DMS79 treated with DMSO at 0.1 percent for 48 hours (cell line): ENCODE data around the gene NEMF.
"Not testable (repeated sequence)": the region's sequence is repeated elsewhere in the genome, so short reads cannot be mapped to it uniquely, and the experiment has no call there.

Experiments used
- DNase-seq: peaks from one replicate; lab custom pipeline; 2025; lab: John Stamatoyannopoulos, UW

The NEMF gene

GRCh38 chr14:49746476-49746875, 106.1 kb downstream of the NEMF start:
- not testable (repeated sequence) for DNase-seq

GRCh38 chr14:49745191-49745590, 107.4 kb downstream of the NEMF start:
- peak; percentile 64 for DNase-seq

- not testable (repeated sequence) for DNase-seq
Measured at GRCh38 chr14:49735669-49736068, 116.9 kb downstream of the NEMF start.

GRCh38 chr14:49733836-49734235, 118.8 kb downstream of the NEMF start:
- no peak for DNase-seq

- DNase-seq = no peak
Measured at GRCh38 chr14:49732896-49733295, 119.7 kb downstream of the NEMF start.
